ENCODE results near the gene TNXB. TPM values are rescaled to one million over a fixed set of nuclear protein-coding genes. Genes with fewer than 3 reads are reported as not detected.

TNXB gene
- total and polyA plus RNA-seq, 4 donors: 21.3 to 117 (median 78.3) TPM

GRCh38 chr6:32110632-32111031, 1.5 kb upstream of the TNXB start:
- WGBS, 2 donors: 61 to 65% methylated on average over 7 of the region's 7 CpGs
- Histone ChIP-seq H3K36me3 (ENCODE audit: control insufficient read depth in 4 of 4, insufficient read depth in 4 of 4, low read length in 4 of 4) (peaks cover 0 to 5% (median 2%) of the 10 kb centered on the region in 4 donors), H3K4me3 (no peak overlapping the region), H3K4me1 (ENCODE audit: control insufficient read depth in 5 of 5, insufficient read depth in 5 of 5, low read length in 5 of 5) (peaks cover 15 to 55% (median 40%) of the 10 kb centered on the region in 5 donors), H3K27me3 (ENCODE audit: control insufficient read depth in 3 of 3, insufficient read depth in 3 of 3, low read length in 2 of 3) (peaks cover 0 to 14% (median 0%) of the 10 kb centered on the region in 3 donors), H3K9ac (ENCODE audit: insufficient read depth in 1 of 2, low read length in 2 of 2) (peak overlapping the region in 1 of 2 donors; percentile 19), H3K9me3 (ENCODE audit: control insufficient read depth in 4 of 4, insufficient read depth in 3 of 4, low read length in 3 of 4) (no peaks in the 10 kb centered on the region), H3K27ac (ENCODE audit: low read depth in 1 of 2, low read length in 1 of 2) (peak overlapping the region in 1 of 2 donors; percentile 69)
- TF ChIP-seq CTCF (IDR thresholded peaks at IDR 0.05; ENCODE audit: control extremely low read depth, extremely low read depth): no peak
- DNase-seq (no peak), ATAC-seq (ENCODE audit: insufficient read depth, low FRiP score) (no peak)

GRCh38 chr6:32109765-32110160, 625 bp upstream of the TNXB start:
- peaks cover 15 to 55% (median 40%) of the 10 kb centered on the region in 5 donors for H3K4me1 ChIP-seq (ENCODE audit: control insufficient read depth in 5 of 5, insufficient read depth in 5 of 5, low read length in 5 of 5)
- no peak for ATAC-seq (ENCODE audit: insufficient read depth, low FRiP score)
- H3K9ac ChIP-seq (ENCODE audit: insufficient read depth in 1 of 2, low read length in 2 of 2): no peak overlapping the region
- H3K4me3 ChIP-seq: no peak overlapping the region
- peaks cover 0 to 14% (median 0%) of the 10 kb centered on the region in 3 donors for H3K27me3 ChIP-seq (ENCODE audit: control insufficient read depth in 3 of 3, insufficient read depth in 3 of 3, low read length in 2 of 3)
- no peak for DNase-seq
- 44 to 63% methylated on average over 6 of the region's 6 CpGs for WGBS, 2 donors
- no peaks in the 10 kb centered on the region for H3K9me3 ChIP-seq (ENCODE audit: control insufficient read depth in 4 of 4, insufficient read depth in 3 of 4, low read length in 3 of 4)
- H3K36me3 ChIP-seq (ENCODE audit: control insufficient read depth in 4 of 4, insufficient read depth in 4 of 4, low read length in 4 of 4): peaks cover 0 to 5% (median under 1%) of the 10 kb centered on the region in 4 donors
- H3K27ac ChIP-seq (ENCODE audit: low read depth in 1 of 2, low read length in 1 of 2): peak overlapping the region in 1 of 2 donors; percentile 69
- TF ChIP-seq CTCF (IDR thresholded peaks at IDR 0.05; ENCODE audit: control extremely low read depth, extremely low read depth): no peak

- peaks cover 0 to 5% (median 0%) of the 10 kb centered on the region in 4 donors for H3K36me3 ChIP-seq (ENCODE audit: control insufficient read depth in 4 of 4, insufficient read depth in 4 of 4, low read length in 4 of 4)
- peak overlapping the region; percentile 27 to 90 for H3K27ac ChIP-seq (ENCODE audit: low read depth in 1 of 2, low read length in 1 of 2)
- WGBS, 2 donors: 38 to 45% methylated on average over 6 of the region's 6 CpGs
- H3K27me3 ChIP-seq (ENCODE audit: control insufficient read depth in 3 of 3, insufficient read depth in 3 of 3, low read length in 2 of 3): peaks cover 0 to 14% (median 0%) of the 10 kb centered on the region in 3 donors
- DNase-seq: no peak
- peaks cover 11 to 50% (median 35%) of the 10 kb centered on the region in 5 donors for H3K4me1 ChIP-seq (ENCODE audit: control insufficient read depth in 5 of 5, insufficient read depth in 5 of 5, low read length in 5 of 5)
- ATAC-seq (ENCODE audit: insufficient read depth, low FRiP score): no peak
- H3K9ac ChIP-seq (ENCODE audit: insufficient read depth in 1 of 2, low read length in 2 of 2): no peak overlapping the region
- no peak for TF ChIP-seq CTCF (IDR thresholded peaks at IDR 0.05; ENCODE audit: control extremely low read depth, extremely low read depth)
- H3K9me3 ChIP-seq (ENCODE audit: control insufficient read depth in 4 of 4, insufficient read depth in 3 of 4, low read length in 3 of 4): no peaks in the 10 kb centered on the region
- H3K4me3 ChIP-seq: peak overlapping the region; percentile 49
Observed at GRCh38 chr6:32108727-32109113, 418 bp downstream of the TNXB start.

All from lung (tissue), 12 donors.